Measurements from ENCODE around the gene LSM12.
A peak's percentile ranks its signal among the peaks of the same experiment; 100 is the strongest.

LSM12 gene

GRCh38 chr17:44075598-44076293 is 9.3 kb upstream of the LSM12 start:
- no peak overlapping the region for H3K4me3 ChIP-seq (ENCODE audit: control insufficient read depth, low read depth, low read length)
- TF ChIP-seq, protein P1, sequence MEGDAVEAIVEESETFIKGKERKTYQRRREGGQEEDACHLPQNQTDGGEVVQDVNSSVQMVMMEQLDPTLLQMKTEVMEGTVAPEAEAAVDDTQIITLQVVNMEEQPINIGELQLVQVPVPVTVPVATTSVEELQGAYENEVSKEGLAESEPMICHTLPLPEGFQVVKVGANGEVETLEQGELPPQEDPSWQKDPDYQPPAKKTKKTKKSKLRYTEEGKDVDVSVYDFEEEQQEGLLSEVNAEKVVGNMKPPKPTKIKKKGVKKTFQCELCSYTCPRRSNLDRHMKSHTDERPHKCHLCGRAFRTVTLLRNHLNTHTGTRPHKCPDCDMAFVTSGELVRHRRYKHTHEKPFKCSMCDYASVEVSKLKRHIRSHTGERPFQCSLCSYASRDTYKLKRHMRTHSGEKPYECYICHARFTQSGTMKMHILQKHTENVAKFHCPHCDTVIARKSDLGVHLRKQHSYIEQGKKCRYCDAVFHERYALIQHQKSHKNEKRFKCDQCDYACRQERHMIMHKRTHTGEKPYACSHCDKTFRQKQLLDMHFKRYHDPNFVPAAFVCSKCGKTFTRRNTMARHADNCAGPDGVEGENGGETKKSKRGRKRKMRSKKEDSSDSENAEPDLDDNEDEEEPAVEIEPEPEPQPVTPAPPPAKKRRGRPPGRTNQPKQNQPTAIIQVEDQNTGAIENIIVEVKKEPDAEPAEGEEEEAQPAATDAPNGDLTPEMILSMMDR (conservative IDR thresholded peaks at IDR 0.05; ENCODE audit: control insufficient read depth, insufficient read depth, low read depth, low read length) = no peak
- DNase-seq (ENCODE audit: low read depth) = no peak

DNA sequence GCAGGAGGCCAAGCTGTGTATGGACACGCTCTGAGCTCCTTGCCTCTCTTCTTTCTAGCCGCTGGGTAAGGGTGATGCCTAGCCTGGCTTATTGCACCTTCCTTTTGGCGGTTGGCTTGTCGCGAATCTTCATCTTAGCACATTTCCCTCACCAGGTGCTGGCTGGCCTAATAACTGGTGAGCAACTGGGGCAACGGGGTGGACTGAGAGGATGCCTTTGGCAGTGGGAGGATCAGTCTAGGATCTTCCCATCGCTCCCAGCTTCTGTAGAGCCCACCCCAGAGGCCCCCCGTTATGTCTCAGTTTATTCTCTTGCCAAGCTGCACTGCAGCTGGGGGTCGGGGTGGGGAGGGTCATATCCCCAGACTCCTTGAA is 8.4 kb upstream of the LSM12 start:
- H3K4me3 ChIP-seq (ENCODE audit: control insufficient read depth, low read depth, low read length) = no peak overlapping the region
- TF ChIP-seq, protein P1 (conservative IDR thresholded peaks at IDR 0.05; ENCODE audit: control insufficient read depth, insufficient read depth, low read depth, low read length) = no peak
- no peak for DNase-seq (ENCODE audit: low read depth)

DNA sequence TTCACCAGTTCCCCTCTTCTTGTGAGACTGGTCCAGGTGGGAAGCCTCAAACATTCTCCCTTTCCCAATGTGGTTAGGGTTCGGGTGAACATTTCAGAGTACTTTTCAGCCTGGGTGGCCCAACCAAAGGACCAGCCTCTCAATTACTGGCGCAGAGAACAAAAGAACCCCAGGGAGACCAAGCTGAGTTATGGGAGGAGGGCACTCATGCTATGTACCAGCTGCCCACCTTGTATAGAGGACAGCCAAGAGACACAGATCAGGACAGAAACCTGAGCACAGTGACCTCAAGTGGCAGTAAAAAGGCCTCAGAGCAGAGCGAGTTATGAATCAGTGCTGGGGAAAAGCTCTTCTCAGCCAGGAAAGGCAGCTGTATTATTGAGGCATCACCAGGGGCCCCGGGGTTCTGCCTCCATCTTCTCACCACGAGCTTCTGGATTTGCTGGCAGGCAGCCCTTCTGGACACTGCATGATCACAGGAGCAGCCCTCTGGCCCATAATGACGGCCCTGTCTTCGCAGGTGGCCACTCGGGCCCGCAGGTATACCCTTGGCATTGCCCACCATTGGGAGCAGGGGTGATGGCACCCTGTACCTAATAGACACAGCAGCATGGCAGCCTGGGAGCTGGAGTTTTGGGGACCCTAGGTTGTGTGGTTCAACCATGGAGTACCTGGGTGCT is 7.9 kb upstream of the LSM12 start:
- DNase-seq (ENCODE audit: low read depth) = no peak
- TF ChIP-seq, protein P1 (conservative IDR thresholded peaks at IDR 0.05; ENCODE audit: control insufficient read depth, insufficient read depth, low read depth, low read length) = no peak
- no peak overlapping the region for H3K4me3 ChIP-seq (ENCODE audit: control insufficient read depth, low read depth, low read length)

DNA sequence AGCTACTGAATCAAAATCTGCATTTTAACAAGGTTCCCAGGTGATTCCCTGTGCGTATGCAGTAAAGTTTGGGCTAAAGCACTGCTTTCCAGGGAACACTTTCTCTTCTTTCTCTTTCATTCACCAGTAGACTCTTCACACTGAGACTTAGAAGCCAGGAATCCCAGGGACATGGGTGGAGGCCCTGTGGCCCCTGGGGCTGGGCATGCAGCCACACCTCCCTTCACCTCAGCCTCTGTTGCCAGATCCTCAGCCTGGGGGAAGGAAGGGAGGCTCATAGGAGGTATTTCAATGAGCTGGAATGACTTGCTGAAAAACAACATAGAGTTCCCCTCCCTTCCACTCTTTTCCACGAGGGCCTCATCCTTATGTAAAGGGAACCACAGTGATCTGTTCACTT is 5.3 kb upstream of the LSM12 start:
- DNase-seq (ENCODE audit: low read depth) = no peak
- H3K4me3 ChIP-seq (ENCODE audit: control insufficient read depth, low read depth, low read length) = peak overlapping the region; percentile 65
- TF ChIP-seq, protein P1 (conservative IDR thresholded peaks at IDR 0.05; ENCODE audit: control insufficient read depth, insufficient read depth, low read depth, low read length) = no peak

GRCh38 chr17:44071198-44071520 is 4.7 kb upstream of the LSM12 start:
- peak; percentile 88 for DNase-seq (ENCODE audit: low read depth)
- TF ChIP-seq, protein P1 (conservative IDR thresholded peaks at IDR 0.05; ENCODE audit: control insufficient read depth, insufficient read depth, low read depth, low read length) = no peak
- H3K4me3 ChIP-seq (ENCODE audit: control insufficient read depth, low read depth, low read length) = peak overlapping the region; percentile 65

- TF ChIP-seq, protein P1 (conservative IDR thresholded peaks at IDR 0.05; ENCODE audit: control insufficient read depth, insufficient read depth, low read depth, low read length) = no peak
- peak within 1 kb of the TSS; percentile 65 for H3K4me3 ChIP-seq (ENCODE audit: control insufficient read depth, low read depth, low read length)
- peak; percentile 98 for DNase-seq (ENCODE audit: low read depth)
These were observed 4.2 kb upstream of the LSM12 start, which contains the start of gene G6PC3 for GRCh38 chr17:44070455-44071197. Gene G6PC3, plus strand, starts transcription at chr17:44070735. Its CDS starts 231 bp downstream, at chr17:44070966.
